ENCODE results near the gene CDK11A. TPM values are rescaled to one million over a fixed set of nuclear protein-coding genes. Genes with fewer than 3 reads are reported as not detected.
"Not testable (repeated sequence)": the region's sequence is repeated elsewhere in the genome, so short reads cannot be mapped to it uniquely, and the experiment has no call there.

The CDK11A gene
- total RNA-seq, 1 donor from 2014 or later = 13.2 TPM

DNA sequence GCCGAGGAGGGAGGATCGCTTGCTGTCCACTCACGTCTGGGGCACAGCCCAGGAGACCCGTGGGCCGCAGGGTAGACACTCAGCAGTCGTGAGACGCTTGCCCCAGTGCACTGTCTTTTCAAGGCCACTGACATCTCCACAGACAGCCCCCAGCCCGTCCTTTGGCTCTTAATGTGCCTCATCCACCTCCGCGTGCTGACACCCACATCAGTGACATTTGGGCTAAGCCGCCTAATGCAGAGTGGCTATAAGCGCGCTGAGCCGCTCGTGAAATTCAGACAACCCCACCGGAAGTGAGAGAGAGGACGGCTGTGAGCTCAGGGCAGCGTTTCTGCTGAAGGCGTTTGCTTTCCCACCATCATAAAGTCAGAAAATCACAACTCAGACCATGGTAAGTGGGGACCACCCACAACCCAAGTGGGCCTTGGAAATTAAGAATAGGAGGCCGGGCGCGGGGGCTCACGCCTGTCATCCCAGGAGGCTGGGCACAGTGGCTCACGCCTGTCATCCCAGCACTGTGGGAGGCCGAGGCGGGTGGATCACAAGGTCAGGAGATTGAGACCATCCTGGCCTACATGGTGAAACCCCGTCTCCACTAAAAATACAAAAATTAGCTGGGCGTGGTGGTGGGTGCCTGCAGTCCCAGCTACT lies 40.0 kb downstream of the CDK11A start:
- no peak for DNase-seq (ENCODE audit: low read depth)

GRCh38 chr1:1683104-1683905 lies 40.9 kb downstream of the CDK11A start:
- no peak for DNase-seq (ENCODE audit: low read depth)

DNA sequence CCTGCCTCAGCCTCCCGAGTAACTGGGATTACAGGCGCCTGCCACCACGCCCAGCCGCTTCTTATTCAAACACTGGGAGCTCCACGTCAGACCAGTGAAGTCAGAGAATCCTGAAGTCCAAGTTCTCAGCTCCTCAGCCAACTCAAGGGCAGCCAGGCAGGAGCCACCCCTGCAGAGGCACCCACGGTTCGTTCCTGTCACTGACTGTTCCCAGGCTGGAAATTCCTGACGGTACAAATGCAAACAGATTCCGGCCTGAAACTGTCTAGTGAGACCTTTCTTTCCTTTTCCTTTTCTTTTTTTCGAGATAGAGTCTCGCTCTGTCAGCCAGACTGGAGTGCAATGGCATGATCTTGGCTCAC lies 43.3 kb downstream of the CDK11A start:
- no peak for DNase-seq (ENCODE audit: low read depth)

GRCh38 chr1:1680031-1680911 lies 43.9 kb downstream of the CDK11A start:
- DNase-seq (ENCODE audit: low read depth) = no peak

DNA sequence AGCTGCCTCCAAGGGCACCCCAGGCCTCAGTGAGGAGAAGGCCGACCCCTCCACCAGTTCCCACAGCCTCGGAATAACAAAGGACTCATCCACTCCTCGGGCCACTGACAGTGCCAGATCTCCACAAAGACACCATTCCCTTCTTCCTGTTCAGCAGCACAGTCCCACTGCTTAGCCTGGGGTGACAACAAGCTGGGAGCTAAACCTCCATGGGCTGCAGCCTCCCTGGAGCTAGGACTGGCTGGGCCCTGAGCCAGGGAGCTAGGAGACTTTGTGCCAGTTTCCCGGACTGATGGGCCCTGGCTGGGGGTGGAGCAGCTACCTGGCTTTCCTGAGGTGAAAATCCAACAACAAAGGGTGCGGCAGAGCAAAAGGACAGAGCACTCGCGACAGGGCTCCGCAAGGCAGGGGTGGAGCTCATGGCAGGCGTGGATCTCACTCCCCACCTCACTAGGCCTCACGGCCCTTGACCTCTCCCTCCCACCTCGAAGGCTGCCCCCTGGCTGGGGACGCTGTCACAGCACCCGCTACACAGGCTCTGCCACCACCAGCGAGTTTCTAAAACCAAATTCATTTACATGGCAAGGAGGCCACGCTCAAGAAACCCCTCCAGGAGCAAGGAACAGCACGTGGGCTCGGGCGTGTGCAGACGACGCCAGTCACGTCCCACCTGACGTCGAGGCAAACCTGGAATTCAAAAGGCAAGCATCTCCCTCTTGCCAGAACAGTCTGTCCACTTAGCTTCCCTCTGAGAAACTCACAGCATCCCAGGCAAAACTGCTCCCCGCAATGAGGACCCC lies 45.4 kb downstream of the CDK11A start:
- no peak for DNase-seq (ENCODE audit: low read depth)

GRCh38 chr1:1677718-1678580 lies 46.2 kb downstream of the CDK11A start:
- DNase-seq (ENCODE audit: low read depth) = no peak

- DNase-seq (ENCODE audit: low read depth) = not testable (repeated sequence)
Observed at GRCh38 chr1:1676087-1676486, 48.1 kb downstream of the CDK11A start.

DNA sequence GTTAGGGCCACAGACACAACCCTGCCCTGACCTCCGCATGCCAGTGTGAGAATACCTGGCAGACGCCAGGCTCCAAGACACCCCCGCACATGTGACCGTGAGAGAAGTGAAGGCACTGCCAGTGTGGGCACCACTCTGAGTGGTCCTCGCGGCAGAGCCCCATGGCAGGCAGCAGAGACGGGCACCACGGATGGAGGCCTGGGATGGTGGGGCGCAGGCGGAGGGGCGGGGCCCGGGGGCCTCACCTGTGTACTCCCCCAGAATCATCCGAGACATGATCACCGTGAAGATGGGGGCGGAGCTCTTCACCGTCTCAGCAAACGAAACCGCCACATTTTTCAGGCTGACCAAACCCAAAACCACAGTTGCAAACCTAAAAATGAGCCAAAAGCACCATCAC lies 48.9 kb downstream of the CDK11A start:
- DNase-seq (ENCODE audit: low read depth) = not testable (repeated sequence)

DNA sequence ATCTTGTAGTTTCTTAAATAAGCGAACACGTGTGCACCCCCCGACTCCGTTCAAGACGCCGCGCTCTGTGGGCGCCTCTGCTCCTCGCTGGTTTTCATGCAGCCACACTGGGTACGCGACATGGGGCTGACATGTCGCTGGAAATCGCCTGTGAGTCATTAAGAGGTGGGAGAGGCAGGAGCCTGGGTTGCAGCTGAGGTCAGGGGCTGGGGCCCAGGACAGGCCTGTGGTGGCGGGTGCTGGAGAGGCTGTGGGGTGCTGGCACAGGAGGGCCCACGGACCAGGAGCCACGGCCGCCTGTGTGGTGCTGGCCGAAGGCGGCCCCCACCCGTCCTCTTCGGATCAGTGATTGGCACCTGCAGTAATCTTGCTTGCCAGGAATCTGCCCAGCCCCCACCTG lies 49.4 kb downstream of the CDK11A start:
- DNase-seq (ENCODE audit: low read depth) = not testable (repeated sequence)

DNA sequence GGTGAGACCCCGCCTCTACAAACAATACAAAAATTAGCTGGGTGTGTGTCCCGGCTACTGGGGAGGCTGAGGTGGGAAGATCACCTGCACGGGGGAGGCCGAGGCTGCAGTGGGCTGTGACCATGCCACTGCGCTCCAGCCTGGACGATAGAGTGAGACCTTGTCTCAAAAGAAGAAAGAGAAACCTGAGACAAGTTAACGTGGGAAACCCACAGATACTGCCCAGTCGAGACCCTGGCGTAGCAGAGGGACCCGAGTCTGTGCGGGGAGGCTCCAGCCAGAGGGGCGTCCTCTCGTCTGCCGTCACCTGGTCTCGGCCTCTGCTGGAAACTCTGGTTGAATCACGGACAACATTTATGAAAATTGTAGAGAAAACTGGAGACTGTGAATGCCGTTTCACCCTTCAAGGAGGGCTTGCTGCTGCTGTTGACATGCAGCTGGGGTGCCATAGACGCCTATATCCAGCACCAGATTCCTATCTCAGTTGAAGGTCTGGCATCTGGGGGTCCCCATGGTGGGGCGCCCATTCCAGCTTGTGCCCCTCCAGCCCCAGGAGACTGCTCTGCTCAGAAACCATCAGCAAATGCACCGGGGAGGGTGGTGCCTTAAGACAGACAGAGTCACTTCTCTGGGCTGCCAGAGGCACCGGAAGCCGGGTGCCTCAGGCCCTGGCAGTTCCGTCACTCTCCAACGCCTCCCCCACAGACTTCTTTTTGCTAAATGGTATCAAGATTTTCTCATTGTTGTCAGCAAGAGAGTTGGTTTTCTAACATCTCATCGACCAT lies 51.8 kb downstream of the CDK11A start:
- no peak for DNase-seq (ENCODE audit: low read depth)

DNA sequence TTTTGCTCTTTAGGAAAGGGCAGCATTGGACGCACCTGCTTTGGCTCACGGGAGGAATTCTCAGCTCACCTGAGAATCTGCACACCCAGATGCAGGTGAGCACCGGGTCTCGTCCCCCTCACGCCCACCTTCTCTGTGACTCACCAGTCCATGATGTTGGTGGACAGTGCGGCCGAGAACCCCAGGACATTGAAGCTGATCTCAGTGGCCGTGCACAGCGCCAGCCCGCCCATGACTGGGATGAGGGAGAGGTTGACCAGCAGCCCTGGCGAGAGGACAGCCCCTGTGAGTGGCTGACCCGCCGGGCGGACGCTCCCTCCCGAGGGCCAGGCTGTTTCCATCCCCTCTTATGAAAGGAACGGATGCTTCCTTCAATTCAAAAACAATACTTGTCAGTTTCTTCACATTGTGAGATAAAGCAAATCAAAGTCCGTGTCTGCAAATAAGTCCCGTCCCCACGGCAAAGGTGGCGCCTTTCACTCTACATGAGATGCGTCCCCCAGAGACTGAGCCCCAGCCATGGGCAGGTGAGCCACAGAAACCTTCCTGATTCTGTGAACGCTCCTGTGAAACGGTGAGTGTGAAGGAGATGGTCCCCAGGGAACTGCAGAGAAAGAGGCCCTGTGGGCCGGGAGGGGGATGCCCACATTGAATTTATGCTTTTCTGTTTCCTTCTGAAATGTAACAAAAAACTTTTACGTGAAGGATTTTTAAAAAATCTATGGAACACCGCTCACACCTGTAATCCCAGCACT lies 52.6 kb downstream of the CDK11A start:
- DNase-seq (ENCODE audit: low read depth) = no peak

DNA sequence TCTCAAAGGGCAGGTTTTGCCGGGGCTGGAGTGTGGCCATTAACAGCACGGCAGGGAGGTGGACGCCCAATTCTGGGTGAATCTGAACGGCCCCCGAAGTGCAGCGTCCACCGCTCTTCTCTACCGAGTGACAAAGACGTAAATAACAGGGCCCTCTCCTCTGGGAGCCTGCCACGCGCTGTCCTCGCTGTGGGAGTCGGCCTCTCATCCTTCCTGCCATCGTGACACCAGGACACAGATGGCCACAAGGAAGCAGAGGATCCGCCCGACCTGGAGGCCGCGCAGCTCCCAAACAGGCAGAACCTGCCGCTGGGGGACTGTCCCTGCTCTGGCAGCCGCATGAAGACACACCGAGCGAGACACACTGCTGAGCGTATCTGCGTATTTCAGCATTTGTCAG lies 53.3 kb downstream of the CDK11A start:
- no peak for DNase-seq (ENCODE audit: low read depth)

- DNase-seq (ENCODE audit: low read depth) = no peak
Observed at GRCh38 chr1:1669468-1670440, 54.4 kb downstream of the CDK11A start.

- no peak for DNase-seq (ENCODE audit: low read depth)
Observed at GRCh38 chr1:1666526-1666925, 57.6 kb downstream of the CDK11A start.

DNA sequence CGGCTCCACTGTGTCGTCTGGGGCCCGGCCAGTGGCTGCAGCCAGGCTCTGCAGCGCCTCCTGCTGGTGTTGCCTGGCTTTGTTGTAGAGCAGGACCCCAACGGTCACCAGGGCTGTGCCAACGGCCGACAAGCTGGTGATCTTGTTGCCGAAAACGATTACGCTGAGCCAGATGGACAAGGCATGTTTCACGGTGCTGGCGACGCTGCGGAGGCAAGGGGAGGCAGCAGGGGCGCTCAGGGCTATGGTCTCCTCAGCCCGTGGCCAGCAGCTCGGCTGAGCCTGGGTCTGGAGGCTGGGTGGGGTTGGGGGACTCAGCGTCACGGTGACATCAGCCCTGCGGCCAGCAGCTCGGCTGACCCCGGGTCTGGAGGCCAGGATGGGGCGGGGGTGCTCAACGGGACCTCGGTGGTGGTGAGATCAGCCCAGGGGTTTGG lies 58.3 kb downstream of the CDK11A start:
- DNase-seq (ENCODE audit: low read depth) = no peak

GRCh38 chr1:1664941-1665814 lies 59.0 kb downstream of the CDK11A start:
- DNase-seq (ENCODE audit: low read depth) = no peak
